Right hindlimb (tissue), 1 donor: Measurements from ENCODE around the gene BCL11A.
A peak's percentile ranks its signal among the peaks of the same experiment; 100 is the strongest.

Experiments used
- DNase-seq: peaks from one replicate; pipeline ENCODE4 v3.0.0-alpha.2; 2018

Gene BCL11A

GRCh38 chr2:60553495-60554073 is at the start of gene BCL11A:
Gene BCL11A (minus strand): TSS chr2:60553654. CDS start chr2:60553270, 384 bp downstream.
- DNase-seq: peak; percentile 90

GRCh38 chr2:60602828-60603532 is 49.5 kb upstream of the BCL11A start:
- no peak for DNase-seq

GRCh38 chr2:60602388-60602787 is 48.9 kb upstream of the BCL11A start:
- DNase-seq: no peak

- no peak for DNase-seq
Measured at GRCh38 chr2:60598271-60598670, 44.8 kb upstream of the BCL11A start.

GRCh38 chr2:60597346-60597745 is 43.9 kb upstream of the BCL11A start:
- no peak for DNase-seq

GRCh38 chr2:60596411-60596810 is 43.0 kb upstream of the BCL11A start:
- DNase-seq: no peak

- DNase-seq: no peak
Measured at GRCh38 chr2:60595953-60596352, 42.5 kb upstream of the BCL11A start.

GRCh38 chr2:60589104-60589503 is 35.6 kb upstream of the BCL11A start:
- DNase-seq: no peak

GRCh38 chr2:60586081-60586480 is 32.6 kb upstream of the BCL11A start:
- no peak for DNase-seq

GRCh38 chr2:60585276-60585675 is 31.8 kb upstream of the BCL11A start:
- no peak for DNase-seq

GRCh38 chr2:60583604-60584003 is 30.1 kb upstream of the BCL11A start:
- no peak for DNase-seq

- DNase-seq: peak; percentile 79
Measured at GRCh38 chr2:60581433-60582282, 28.2 kb upstream of the BCL11A start.

- no peak for DNase-seq
Measured at GRCh38 chr2:60577682-60578283, 24.3 kb upstream of the BCL11A start.

GRCh38 chr2:60573251-60573650 is 19.8 kb upstream of the BCL11A start:
- DNase-seq: no peak

- DNase-seq: no peak
Measured at GRCh38 chr2:60570251-60570650, 16.8 kb upstream of the BCL11A start.

- DNase-seq: no peak
Measured at GRCh38 chr2:60569680-60570111, 16.2 kb upstream of the BCL11A start.

- DNase-seq: no peak
Measured at GRCh38 chr2:60567919-60568768, 14.7 kb upstream of the BCL11A start.

GRCh38 chr2:60567096-60567495 is 13.6 kb upstream of the BCL11A start:
- no peak for DNase-seq

GRCh38 chr2:60565472-60565871 is 12.0 kb upstream of the BCL11A start:
- peak; percentile 45 for DNase-seq

- no peak for DNase-seq
Measured at GRCh38 chr2:60560734-60561644, 7.5 kb upstream of the BCL11A start.

- DNase-seq: no peak
Measured at GRCh38 chr2:60559880-60560279, 6.4 kb upstream of the BCL11A start.
